ENCODE data around the gene VANGL1.

Gene VANGL1

GRCh38 chr1:115740811-115741210 lies 99.0 kb downstream of the VANGL1 start:
- Histone ChIP-seq H3K27me3 (ENCODE audit: insufficient read depth, poor library complexity, severe bottlenecking) (no peaks in the 10 kb centered on the region), H3K4me3 (replicated peaks; ENCODE audit: insufficient read depth, low read length) (no peak overlapping the region), H3K27ac (replicated peaks) (no peak overlapping the region)
- DNase-seq (ENCODE audit: low read depth in 1 of 2, low spot score in 1 of 2): no peak
- TF ChIP-seq, protein P1, sequence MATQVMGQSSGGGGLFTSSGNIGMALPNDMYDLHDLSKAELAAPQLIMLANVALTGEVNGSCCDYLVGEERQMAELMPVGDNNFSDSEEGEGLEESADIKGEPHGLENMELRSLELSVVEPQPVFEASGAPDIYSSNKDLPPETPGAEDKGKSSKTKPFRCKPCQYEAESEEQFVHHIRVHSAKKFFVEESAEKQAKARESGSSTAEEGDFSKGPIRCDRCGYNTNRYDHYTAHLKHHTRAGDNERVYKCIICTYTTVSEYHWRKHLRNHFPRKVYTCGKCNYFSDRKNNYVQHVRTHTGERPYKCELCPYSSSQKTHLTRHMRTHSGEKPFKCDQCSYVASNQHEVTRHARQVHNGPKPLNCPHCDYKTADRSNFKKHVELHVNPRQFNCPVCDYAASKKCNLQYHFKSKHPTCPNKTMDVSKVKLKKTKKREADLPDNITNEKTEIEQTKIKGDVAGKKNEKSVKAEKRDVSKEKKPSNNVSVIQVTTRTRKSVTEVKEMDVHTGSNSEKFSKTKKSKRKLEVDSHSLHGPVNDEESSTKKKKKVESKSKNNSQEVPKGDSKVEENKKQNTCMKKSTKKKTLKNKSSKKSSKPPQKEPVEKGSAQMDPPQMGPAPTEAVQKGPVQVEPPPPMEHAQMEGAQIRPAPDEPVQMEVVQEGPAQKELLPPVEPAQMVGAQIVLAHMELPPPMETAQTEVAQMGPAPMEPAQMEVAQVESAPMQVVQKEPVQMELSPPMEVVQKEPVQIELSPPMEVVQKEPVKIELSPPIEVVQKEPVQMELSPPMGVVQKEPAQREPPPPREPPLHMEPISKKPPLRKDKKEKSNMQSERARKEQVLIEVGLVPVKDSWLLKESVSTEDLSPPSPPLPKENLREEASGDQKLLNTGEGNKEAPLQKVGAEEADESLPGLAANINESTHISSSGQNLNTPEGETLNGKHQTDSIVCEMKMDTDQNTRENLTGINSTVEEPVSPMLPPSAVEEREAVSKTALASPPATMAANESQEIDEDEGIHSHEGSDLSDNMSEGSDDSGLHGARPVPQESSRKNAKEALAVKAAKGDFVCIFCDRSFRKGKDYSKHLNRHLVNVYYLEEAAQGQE (IDR thresholded peaks at IDR 0.05; ENCODE audit: insufficient replicate concordance, low read depth): no peak
- TF ChIP-seq, protein P2, sequence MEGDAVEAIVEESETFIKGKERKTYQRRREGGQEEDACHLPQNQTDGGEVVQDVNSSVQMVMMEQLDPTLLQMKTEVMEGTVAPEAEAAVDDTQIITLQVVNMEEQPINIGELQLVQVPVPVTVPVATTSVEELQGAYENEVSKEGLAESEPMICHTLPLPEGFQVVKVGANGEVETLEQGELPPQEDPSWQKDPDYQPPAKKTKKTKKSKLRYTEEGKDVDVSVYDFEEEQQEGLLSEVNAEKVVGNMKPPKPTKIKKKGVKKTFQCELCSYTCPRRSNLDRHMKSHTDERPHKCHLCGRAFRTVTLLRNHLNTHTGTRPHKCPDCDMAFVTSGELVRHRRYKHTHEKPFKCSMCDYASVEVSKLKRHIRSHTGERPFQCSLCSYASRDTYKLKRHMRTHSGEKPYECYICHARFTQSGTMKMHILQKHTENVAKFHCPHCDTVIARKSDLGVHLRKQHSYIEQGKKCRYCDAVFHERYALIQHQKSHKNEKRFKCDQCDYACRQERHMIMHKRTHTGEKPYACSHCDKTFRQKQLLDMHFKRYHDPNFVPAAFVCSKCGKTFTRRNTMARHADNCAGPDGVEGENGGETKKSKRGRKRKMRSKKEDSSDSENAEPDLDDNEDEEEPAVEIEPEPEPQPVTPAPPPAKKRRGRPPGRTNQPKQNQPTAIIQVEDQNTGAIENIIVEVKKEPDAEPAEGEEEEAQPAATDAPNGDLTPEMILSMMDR (IDR thresholded peaks at IDR 0.05; ENCODE audit: insufficient read depth, low read length): no peak
- TF ChIP-seq GABPA (IDR thresholded peaks at IDR 0.05; ENCODE audit: low read depth) (no peak), POLR2AphosphoS5 (IDR thresholded peaks at IDR 0.05; ENCODE audit: low read depth) (no peak)

DNA sequence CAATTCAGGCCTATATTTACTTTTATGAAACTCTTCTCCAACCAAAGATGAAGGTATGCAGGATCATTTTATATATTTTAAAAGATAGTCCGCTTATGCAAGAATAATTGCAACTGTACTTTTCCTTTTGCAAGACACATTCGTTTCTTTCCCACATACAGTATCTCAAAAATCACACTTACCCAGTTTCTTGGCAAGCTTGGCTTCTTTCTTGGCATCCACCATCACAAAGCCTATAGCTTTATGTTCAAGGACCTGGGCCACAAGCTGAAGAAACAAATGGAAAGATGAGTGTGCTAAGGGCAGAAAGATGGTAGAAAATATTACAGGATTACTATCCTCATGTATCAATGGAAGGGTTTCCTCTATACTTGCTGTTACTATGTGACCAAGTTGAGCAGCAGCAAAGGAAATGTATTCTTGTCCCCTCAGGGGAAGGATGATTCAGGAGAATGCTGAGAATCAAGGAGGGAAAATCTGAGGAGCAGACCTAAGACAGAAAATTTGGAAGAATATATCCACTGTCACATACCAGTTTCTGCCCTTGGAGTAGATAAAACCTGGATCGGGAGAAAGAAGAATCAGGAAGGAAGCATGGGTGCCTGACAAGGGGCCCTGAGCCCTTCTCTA lies 103.0 kb downstream of the VANGL1 start:
- DNase-seq (ENCODE audit: low read depth in 1 of 2, low spot score in 1 of 2): no peak
- no peak overlapping the region for H3K27ac ChIP-seq (replicated peaks)
- no peaks in the 10 kb centered on the region for H3K27me3 ChIP-seq (ENCODE audit: insufficient read depth, poor library complexity, severe bottlenecking)
- no peak for TF ChIP-seq POLR2AphosphoS5 (IDR thresholded peaks at IDR 0.05; ENCODE audit: low read depth)
- TF ChIP-seq, protein P1 (IDR thresholded peaks at IDR 0.05; ENCODE audit: insufficient replicate concordance, low read depth): no peak
- TF ChIP-seq, protein P2 (IDR thresholded peaks at IDR 0.05; ENCODE audit: insufficient read depth, low read length): no peak
- no peak for TF ChIP-seq SPI1 (IDR thresholded peaks at IDR 0.05; ENCODE audit: borderline replicate concordance, low read depth)
- no peak for TF ChIP-seq GABPA (IDR thresholded peaks at IDR 0.05; ENCODE audit: low read depth)
- no peak overlapping the region for H3K4me3 ChIP-seq (replicated peaks; ENCODE audit: insufficient read depth, low read length)

DNA sequence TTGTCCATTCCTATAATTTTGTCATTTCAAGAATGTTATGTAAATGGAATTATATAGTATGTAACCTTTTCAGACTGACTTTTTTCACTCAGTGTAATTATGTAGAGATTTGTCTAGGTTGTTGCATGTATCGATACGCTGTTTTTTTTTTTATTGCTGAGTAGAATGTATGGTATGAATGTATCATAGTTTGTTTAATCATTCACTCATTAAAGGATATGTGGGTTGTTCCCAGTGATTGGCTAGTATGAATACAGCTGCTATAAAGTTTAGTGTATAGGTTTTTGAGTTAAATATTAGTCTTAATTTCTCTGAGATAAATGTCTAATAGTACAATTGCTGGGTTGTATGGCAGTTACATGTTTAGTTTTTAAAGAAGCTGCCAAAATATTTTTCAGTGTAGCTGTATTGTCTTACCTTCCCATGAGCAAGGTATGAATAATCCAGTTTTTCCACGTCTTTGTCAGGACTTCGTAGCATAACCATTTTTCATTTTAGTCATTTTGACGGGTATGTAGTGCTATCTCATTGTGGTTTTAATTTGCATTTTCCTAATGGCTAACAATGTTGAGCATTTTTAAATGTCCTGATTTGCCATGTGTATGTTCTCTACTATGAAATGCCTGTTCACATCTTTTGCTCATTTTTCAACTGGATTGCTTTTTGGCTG lies 104.4 kb downstream of the VANGL1 start:
- TF ChIP-seq, protein P1 (IDR thresholded peaks at IDR 0.05; ENCODE audit: insufficient replicate concordance, low read depth): no peak
- TF ChIP-seq, protein P2 (IDR thresholded peaks at IDR 0.05; ENCODE audit: insufficient read depth, low read length): no peak
- TF ChIP-seq POLR2AphosphoS5 (IDR thresholded peaks at IDR 0.05; ENCODE audit: low read depth): no peak
- TF ChIP-seq SPI1 (IDR thresholded peaks at IDR 0.05; ENCODE audit: borderline replicate concordance, low read depth): no peak
- no peak for TF ChIP-seq GABPA (IDR thresholded peaks at IDR 0.05; ENCODE audit: low read depth)
- H3K27me3 ChIP-seq (ENCODE audit: insufficient read depth, poor library complexity, severe bottlenecking): no peaks in the 10 kb centered on the region
- H3K27ac ChIP-seq (replicated peaks): no peak overlapping the region
- no peak overlapping the region for H3K4me3 ChIP-seq (replicated peaks; ENCODE audit: insufficient read depth, low read length)
- DNase-seq (ENCODE audit: low read depth in 1 of 2, low spot score in 1 of 2): no peak
